ENCODE data around the gene AKAP12.

DNA sequence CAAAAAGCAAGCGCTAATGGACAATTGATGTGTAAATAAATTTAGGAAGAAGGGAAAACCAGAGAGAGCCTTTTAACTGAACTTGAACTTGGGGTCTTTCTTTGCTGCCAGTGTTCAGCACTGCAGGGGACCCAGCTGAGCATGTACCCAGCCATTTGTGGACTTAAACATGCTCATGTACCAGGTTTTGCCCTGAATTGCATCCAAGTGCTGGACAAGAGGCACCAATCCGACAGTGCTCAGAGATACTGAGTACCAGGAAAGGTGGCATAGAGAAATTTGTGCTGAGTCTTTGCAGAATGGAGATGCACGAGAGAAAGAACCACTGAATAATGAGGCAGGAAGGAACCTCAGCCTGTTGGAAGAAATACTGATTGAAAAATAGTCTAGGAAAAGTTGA lies 16.0 kb downstream of the AKAP12 start:
- TF ChIP-seq, protein P1, sequence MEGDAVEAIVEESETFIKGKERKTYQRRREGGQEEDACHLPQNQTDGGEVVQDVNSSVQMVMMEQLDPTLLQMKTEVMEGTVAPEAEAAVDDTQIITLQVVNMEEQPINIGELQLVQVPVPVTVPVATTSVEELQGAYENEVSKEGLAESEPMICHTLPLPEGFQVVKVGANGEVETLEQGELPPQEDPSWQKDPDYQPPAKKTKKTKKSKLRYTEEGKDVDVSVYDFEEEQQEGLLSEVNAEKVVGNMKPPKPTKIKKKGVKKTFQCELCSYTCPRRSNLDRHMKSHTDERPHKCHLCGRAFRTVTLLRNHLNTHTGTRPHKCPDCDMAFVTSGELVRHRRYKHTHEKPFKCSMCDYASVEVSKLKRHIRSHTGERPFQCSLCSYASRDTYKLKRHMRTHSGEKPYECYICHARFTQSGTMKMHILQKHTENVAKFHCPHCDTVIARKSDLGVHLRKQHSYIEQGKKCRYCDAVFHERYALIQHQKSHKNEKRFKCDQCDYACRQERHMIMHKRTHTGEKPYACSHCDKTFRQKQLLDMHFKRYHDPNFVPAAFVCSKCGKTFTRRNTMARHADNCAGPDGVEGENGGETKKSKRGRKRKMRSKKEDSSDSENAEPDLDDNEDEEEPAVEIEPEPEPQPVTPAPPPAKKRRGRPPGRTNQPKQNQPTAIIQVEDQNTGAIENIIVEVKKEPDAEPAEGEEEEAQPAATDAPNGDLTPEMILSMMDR (optimal IDR thresholded peaks at IDR 0.05 in 1 of 3, IDR thresholded peaks at IDR 0.05 in 1 of 3, conservative IDR thresholded peaks at IDR 0.05 in 1 of 3; ENCODE audit: extremely low read depth in 1 of 3, insufficient read depth in 2 of 3, low read length in 3 of 3): no peak
- no peak for TF ChIP-seq EZH2 (IDR thresholded peaks at IDR 0.05; ENCODE audit: low read length)
